H1 (cell line): Measurements from ENCODE around the gene CTNNA3. TPM values are rescaled to one million over a fixed set of nuclear protein-coding genes. Genes with fewer than 3 reads are reported as not detected.

ENCODE experiments used
- CTCF ChIA-PET: fragments of 300-600 bp; sonication (Branson Sonifier 250); formaldehyde crosslinking; loops from one replicate; lab custom pipeline; 2021; ENCODE audit not compliant: partially characterized antibody; lab: Charles Lee
- POLR2A ChIA-PET: fragments of 300-600 bp; sonication (Branson Sonifier 250); formaldehyde crosslinking; loops from one replicate; lab custom pipeline; 2021; ENCODE audit warnings: inconsistent platforms; ENCODE audit not compliant: partially characterized antibody; lab: Charles Lee
- DNase-seq, 2 experiments: peaks; one replicate each; pipeline versions ENCODE4 v3.0.0 to v3.0.0-alpha.2; 2010 to 2022; ENCODE audit warnings: low spot score in 2 of 2, low read depth in 1 of 2, mixed read lengths in 1 of 2
- FAIRE-seq: peaks from 2 replicates; lab custom pipeline; 2011; peaks lifted over from hg19 to GRCh38; lab: Jason Lieb, UNC
- H2AFZ ChIP-seq: 2 replicates; pipeline ENCODE4 v1.8.1; 2012; ENCODE audit warnings: low read length, inconsistent platforms
- H2AK5ac ChIP-seq: 2 replicates; pipeline ENCODE4 v1.6.1; 2013; ENCODE audit warnings: low read depth, low read length
- H2BK120ac ChIP-seq: replicated peaks from 2 replicates; pipeline ENCODE3; 2013; ENCODE audit warnings: low read depth, low read length, inconsistent platforms
- H2BK12ac ChIP-seq: 2 replicates; pipeline ENCODE4 v1.6.1; 2013; ENCODE audit warnings: low read depth, low read length
- H2BK15ac ChIP-seq: 2 replicates; pipeline ENCODE4 v1.6.1; 2013; ENCODE audit warnings: low read length
- H2BK20ac ChIP-seq: 2 replicates; pipeline ENCODE4 v1.6.1; 2013; ENCODE audit warnings: low read length
- H2BK5ac ChIP-seq: 2 replicates; pipeline ENCODE4 v1.6.1; 2013; ENCODE audit warnings: low read depth, low read length
- H3K14ac ChIP-seq: 2 replicates; pipeline ENCODE4 v1.6.1; 2013; ENCODE audit warnings: inconsistent platforms; ENCODE audit not compliant: insufficient read length
- H3K18ac ChIP-seq: 2 replicates; pipeline ENCODE4 v1.6.1; 2013; ENCODE audit warnings: low read length; ENCODE audit errors: extremely low read depth
- H3K23ac ChIP-seq: 2 replicates; pipeline ENCODE4 v1.6.1; 2013; ENCODE audit warnings: inconsistent platforms; ENCODE audit not compliant: insufficient read length
- H3K23me2 ChIP-seq: 2 replicates; pipeline ENCODE4 v1.6.1; 2013; ENCODE audit warnings: low read depth, low read length
- H3K27ac ChIP-seq: 2 replicates; pipeline ENCODE4 v1.6.1; 2011; ENCODE audit warnings: low read depth, low read length, inconsistent platforms
- H3K27me3 ChIP-seq, 4 experiments: replicated peaks in 1 of 4; 1 replicate in 1 of 4; 2 replicates in 3 of 4; pipeline versions ENCODE4 v1.6.1 to v1.8.1; 2011 to 2013; ENCODE audit warnings: low read length in 3 of 4, mild to moderate bottlenecking in 3 of 4, inconsistent platforms in 2 of 4, mixed read lengths in 2 of 4, moderate library complexity in 1 of 4; ENCODE audit not compliant: control insufficient read depth in 3 of 4, insufficient read depth in 3 of 4; ENCODE audit errors: extremely low read depth in 1 of 4
- H3K36me3 ChIP-seq, 4 experiments: 2 replicates each; pipeline versions ENCODE4 v1.6.1 to v1.8.1; 2011 to 2013; ENCODE audit warnings: mild to moderate bottlenecking in 4 of 4, low read length in 3 of 4, moderate library complexity in 2 of 4, control low read depth in 1 of 4, inconsistent platforms in 1 of 4; ENCODE audit not compliant: insufficient read depth in 4 of 4, control insufficient read depth in 2 of 4
- H3K4ac ChIP-seq: replicated peaks from 2 replicates; pipeline ENCODE3; 2013; ENCODE audit warnings: low read length, low read depth, mixed read lengths, inconsistent platforms; ENCODE audit not compliant: insufficient read length
- H3K4me1 ChIP-seq, 4 experiments: replicated peaks in 1 of 4; 1 replicate in 1 of 4; 2 replicates in 3 of 4; pipeline versions ENCODE4 v1.6.1 to v1.8.1; 2011 to 2013; ENCODE audit warnings: low read length in 3 of 4, inconsistent platforms in 2 of 4, mixed read lengths in 1 of 4; ENCODE audit not compliant: insufficient read depth in 4 of 4, control insufficient read depth in 3 of 4
- H3K4me2 ChIP-seq, 2 experiments: 2 replicates each; pipeline versions ENCODE4 v1.6.1 to v1.8.1; 2011 to 2013; ENCODE audit warnings: low read depth in 2 of 2, low read length in 2 of 2, control low read depth in 1 of 2, inconsistent platforms in 1 of 2, mild to moderate bottlenecking in 1 of 2; ENCODE audit not compliant: insufficient read depth in 1 of 2
- H3K4me3 ChIP-seq, 4 experiments: fragments of 200-600, 300-600 bp in 1 of 4; sonication (generic), shearing (Covaris generic), sonication (Bioruptor Twin) in 1 of 4; 2 replicates each; pipeline versions ENCODE4 v1.5.1 to v1.8.1; 2011 to 2016; ENCODE audit warnings: low read length in 4 of 4, low read depth in 3 of 4, control low read depth in 2 of 4, inconsistent platforms in 2 of 4, mild to moderate bottlenecking in 2 of 4, mixed read lengths in 1 of 4, moderate library complexity in 1 of 4; ENCODE audit not compliant: insufficient read depth in 2 of 4; ENCODE audit errors: extremely low read depth in 1 of 4
- H3K56ac ChIP-seq: replicated peaks from 2 replicates; pipeline ENCODE3; 2013; ENCODE audit warnings: low read depth, mild to moderate bottlenecking, mixed read lengths, low read length, inconsistent platforms; ENCODE audit not compliant: insufficient read length
- H3K79me1 ChIP-seq: 2 replicates; pipeline ENCODE4 v1.6.1; 2013; ENCODE audit warnings: low read depth, low read length, control low read depth
- H3K79me2 ChIP-seq, 2 experiments: 2 replicates each; pipeline versions ENCODE4 v1.6.1 to v1.8.1; 2012 to 2013; ENCODE audit warnings: low read length in 2 of 2, mild to moderate bottlenecking in 2 of 2, inconsistent platforms in 1 of 2; ENCODE audit not compliant: insufficient read depth in 2 of 2, control insufficient read depth in 1 of 2
- H3K9ac ChIP-seq, 4 experiments: replicated peaks in 1 of 4; 1 replicate in 1 of 4; 2 replicates in 3 of 4; pipeline versions ENCODE4 v1.6.1 to v1.8.1; 2011 to 2013; ENCODE audit warnings: low read depth in 3 of 4, low read length in 3 of 4, control low read depth in 2 of 4, mild to moderate bottlenecking in 2 of 4, moderate library complexity in 2 of 4, inconsistent platforms in 1 of 4; ENCODE audit errors: extremely low read depth in 1 of 4
- H3K9me3 ChIP-seq, 2 experiments: 2 replicates each; pipeline versions ENCODE4 v1.6.1 to v1.8.1; 2012 to 2013; ENCODE audit warnings: mild to moderate bottlenecking in 2 of 2, moderate library complexity in 2 of 2, control low read depth in 1 of 2, inconsistent platforms in 1 of 2, low read depth in 1 of 2, low read length in 1 of 2, mixed read lengths in 1 of 2; ENCODE audit not compliant: insufficient read depth in 2 of 2
- H4K20me1 ChIP-seq, 2 experiments: replicated peaks in 1 of 2; 2 replicates each; pipeline versions ENCODE3 to v1.8.1; 2011 to 2013; ENCODE audit warnings: inconsistent platforms in 2 of 2, low read length in 2 of 2, mild to moderate bottlenecking in 1 of 2; ENCODE audit not compliant: insufficient read depth in 2 of 2, control insufficient read depth in 1 of 2
- H4K5ac ChIP-seq: 2 replicates; pipeline ENCODE4 v1.6.1; 2013; ENCODE audit warnings: low read length, low read depth, mixed read lengths, inconsistent platforms; ENCODE audit not compliant: insufficient read length
- H4K8ac ChIP-seq: 2 replicates; pipeline ENCODE4 v1.8.0; 2013; ENCODE audit warnings: mild to moderate bottlenecking, moderate library complexity, low read length, inconsistent platforms; ENCODE audit not compliant: insufficient read depth; ENCODE audit errors: extremely low read depth
- H4K91ac ChIP-seq: replicated peaks from 2 replicates; pipeline ENCODE3; 2013; ENCODE audit warnings: low read length, mixed read lengths, inconsistent platforms; ENCODE audit not compliant: insufficient read length
- BRCA1 ChIP-seq: IDR thresholded peaks from 2 replicates; pipeline ENCODE4 v1.6.1; 2012; ENCODE audit warnings: low read depth, low read length, improper control_type of control experiment
- CBX5 ChIP-seq: fragments of 300-800, 300-1000 bp; sonication (generic); IDR thresholded peaks from 2 replicates; pipeline ENCODE4 v1.7.1; 2016; ENCODE audit warnings: antibody characterized with exemption, low read length, low read depth
- HDAC2 ChIP-seq, 2 experiments: fragments of 300-600 bp in 1 of 2; sonication (generic) in 1 of 2; IDR thresholded peaks; 2 replicates each; pipeline ENCODE4 v1.6.1; 2011 to 2012; ENCODE audit warnings: low read depth in 2 of 2, low read length in 2 of 2, mild to moderate bottlenecking in 2 of 2, moderate library complexity in 2 of 2, borderline replicate concordance in 1 of 2, inconsistent platforms in 1 of 2
- KDM1A ChIP-seq: fragments of 200-600, 300-600 bp; sonication (generic); IDR thresholded peaks from 2 replicates; pipeline ENCODE4 v1.7.1; 2016; ENCODE audit warnings: mild to moderate bottlenecking, low read length, borderline replicate concordance
- POLR2A ChIP-seq, 2 experiments: IDR thresholded peaks; 1 replicate in 1 of 2; 2 replicates in 1 of 2; pipeline ENCODE4 v1.6.1; 2011; ENCODE audit warnings: low read depth in 2 of 2, low read length in 2 of 2, mild to moderate bottlenecking in 2 of 2; ENCODE audit errors: control extremely low read depth in 1 of 2
- POU5F1 ChIP-seq: IDR thresholded peaks from 2 replicates; pipeline ENCODE4 v1.6.1; 2011; ENCODE audit warnings: low read depth, mild to moderate bottlenecking, low read length, moderate library complexity
- RXRA ChIP-seq: IDR thresholded peaks from 2 replicates; pipeline ENCODE4 v1.6.1; 2011; ENCODE audit warnings: low read depth, mild to moderate bottlenecking, low read length, moderate library complexity; ENCODE audit not compliant: insufficient read depth
- SIRT6 ChIP-seq: IDR thresholded peaks from one replicate; pipeline ENCODE4 v1.7.1; 2012; ENCODE audit warnings: low read length, inconsistent platforms
- USF2 ChIP-seq: IDR thresholded peaks from 2 replicates; pipeline ENCODE4 v1.6.1; 2011; ENCODE audit warnings: low read length, improper control_type of control experiment
- WGBS, 2 experiments: shearing (Covaris generic) in 1 of 2; methylation state at CpG; one replicate each; pipeline versions ENCODE4 v1.1.6 to v1.1.7; 2013 to 2015; ENCODE audit warnings: low lambda C conversion rate in 2 of 2, mixed read lengths in 2 of 2, inconsistent platforms in 1 of 2, low coverage in 1 of 2, missing lambda C conversion rate in 1 of 2; ENCODE audit not compliant: insufficient replicate concordance in 2 of 2, insufficient coverage in 1 of 2, insufficient read length in 1 of 2; ENCODE audit errors: extremely low coverage in 1 of 2, missing lambda C conversion rate in 1 of 2; 5-methylcytosine and 5-hydroxymethylcytosine counted together
- polyA plus RNA-seq, 7 experiments: library from polyadenylated mRNA; depleted of rRNA in 3 of 7; stranded (reverse) in 5 of 7; unstranded in 2 of 7; fragments of >200 nt in 5 of 7; fragments of 200-250 nt in 2 of 7; gene quantifications; 1 replicate in 5 of 7; 2 replicates in 1 of 7; 4 replicates in 1 of 7; pipeline versions ENCODE4 v1.2.1 to v1.2.3, GENCODE V29; 2011 to 2013; ENCODE audit warnings: missing spikeins in 2 of 7, mixed read lengths in 2 of 7
- total RNA-seq: library from RNA; stranded (reverse); fragmentation: NEBNext Ultra II Directional; extraction: Animal tissue kit (Norgen Biotek cat#: 25700); gene quantifications from 2 replicates; pipeline ENCODE4 v1.2.1, GENCODE V29; 2021

The CTNNA3 gene
- total and polyA plus RNA-seq, 2 of the 8 experiments (the other 6 are each of a cell fraction or from before 2014, with no cell fraction given): 1.3 to 1.5 TPM

- Histone ChIP-seq H2BK20ac (no peak overlapping the region), H2BK5ac (no peak overlapping the region), H4K8ac (no peak overlapping the region), H4K91ac (no peak overlapping the region), H2BK120ac (no peak overlapping the region), H3K4me2 (no peak overlapping the region), H3K18ac (no peak overlapping the region), H4K5ac (no peak overlapping the region), H3K36me3 (no peaks in the 10 kb centered on the region), H2BK12ac (no peak overlapping the region), H3K27ac (no peak overlapping the region), H2BK15ac (no peak overlapping the region), H4K20me1 (no peaks in the 10 kb centered on the region), H2AK5ac (no peak overlapping the region), H2AFZ (no peak overlapping the region), H3K9me3 (peaks cover 0 to 9% of the 10 kb centered on the region in 2 experiments; a peak in 2 of 4 replicates), H3K27me3 (no peaks in the 10 kb centered on the region), H3K23me2 (no peaks in the 10 kb centered on the region), H3K79me2 (no peaks in the 10 kb centered on the region), H3K4ac (no peak overlapping the region), H3K23ac (no peak overlapping the region), H3K4me1 (no peaks in the 10 kb centered on the region), H3K56ac (no peak overlapping the region), H3K9ac (no peak overlapping the region), H3K79me1 (no peaks in the 10 kb centered on the region), H3K14ac (no peak overlapping the region), H3K4me3 (no peak overlapping the region)
- DNase-seq (no peak), FAIRE-seq (no peak)
- POLR2A ChIA-PET: interaction anchor here (0.7 kb wide), 1 partner anchor 54 kb away, joined by 4 read pairs; no protein-coding TSS in a partner anchor
- TF ChIP-seq RXRA (no peak), BRCA1 (no peak), POLR2A (IDR thresholded peaks at IDR 0.05; ENCODE audit: control extremely low read depth in 1 of 2, low read depth in 2 of 2, low read length in 2 of 2) (no peak), HDAC2 (IDR thresholded peaks at IDR 0.05; ENCODE audit: borderline replicate concordance in 1 of 2, low read depth in 2 of 2, low read length in 2 of 2) (no peak), KDM1A (no peak), POU5F1 (no peak), USF2 (no peak), SIRT6 (no peak), CBX5 (no peak)
- 80% methylated on average over 1 of the region's 1 CpG; no CpG with 5 or more reads in 1 of the 2 experiments for WGBS, 2 experiments
- CTCF ChIA-PET: no interaction called here
Observed at GRCh38 chr10:66695046-66695445, 1000.9 kb downstream of the CTNNA3 start.
